GM19238 (cell line): ENCODE measurements around the gene ARHGEF40.

ENCODE experiments used
- DNase-seq: peaks from one replicate; pipeline ENCODE4 v3.0.0; 2011; ENCODE audit warnings: low spot score; ENCODE audit not compliant: insufficient read length

Gene ARHGEF40

GRCh38 chr14:21096978-21097635 lies 27.0 kb downstream of the ARHGEF40 start:
- no peak for DNase-seq

GRCh38 chr14:21097636-21098075 lies 27.6 kb downstream of the ARHGEF40 start:
- no peak for DNase-seq

GRCh38 chr14:21098076-21098891 lies 28.2 kb downstream of the ARHGEF40 start, which contains the start of gene ZNF219:
Gene ZNF219, minus strand, starts transcription at chr14:21098655. Its CDS starts 5,064 bp downstream, at chr14:21093591.
- DNase-seq = no peak

- DNase-seq = no peak
Measured at GRCh38 chr14:21098892-21099595, 28.9 kb downstream of the ARHGEF40 start.

DNA sequence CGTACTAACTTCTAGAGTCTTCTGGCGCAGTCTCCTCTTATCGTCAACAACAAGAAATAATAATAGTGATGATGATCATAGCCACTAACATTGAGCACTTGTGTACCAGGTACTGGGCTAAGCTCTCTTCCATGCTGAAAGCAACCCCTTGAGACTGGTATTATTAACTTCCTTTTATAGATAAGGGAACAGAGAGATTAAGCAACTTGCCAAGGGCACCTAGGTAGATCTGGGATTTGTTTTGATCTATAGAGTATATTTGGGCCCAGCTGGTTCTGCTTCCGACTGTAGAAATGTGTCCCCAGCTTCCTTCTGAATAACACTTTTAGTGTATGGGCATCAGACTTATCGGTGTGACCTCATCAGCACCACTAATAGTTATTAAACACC lies 29.5 kb downstream of the ARHGEF40 start:
- no peak for DNase-seq

- DNase-seq = no peak
Measured at GRCh38 chr14:21100931-21101330, 30.8 kb downstream of the ARHGEF40 start, which contains the start of gene TMEM253. Gene TMEM253, plus strand, starts transcription at chr14:21101066. Its CDS starts 278 bp downstream, at chr14:21101344.

GRCh38 chr14:21101802-21102413 lies 31.8 kb downstream of the ARHGEF40 start:
- no peak for DNase-seq

DNA sequence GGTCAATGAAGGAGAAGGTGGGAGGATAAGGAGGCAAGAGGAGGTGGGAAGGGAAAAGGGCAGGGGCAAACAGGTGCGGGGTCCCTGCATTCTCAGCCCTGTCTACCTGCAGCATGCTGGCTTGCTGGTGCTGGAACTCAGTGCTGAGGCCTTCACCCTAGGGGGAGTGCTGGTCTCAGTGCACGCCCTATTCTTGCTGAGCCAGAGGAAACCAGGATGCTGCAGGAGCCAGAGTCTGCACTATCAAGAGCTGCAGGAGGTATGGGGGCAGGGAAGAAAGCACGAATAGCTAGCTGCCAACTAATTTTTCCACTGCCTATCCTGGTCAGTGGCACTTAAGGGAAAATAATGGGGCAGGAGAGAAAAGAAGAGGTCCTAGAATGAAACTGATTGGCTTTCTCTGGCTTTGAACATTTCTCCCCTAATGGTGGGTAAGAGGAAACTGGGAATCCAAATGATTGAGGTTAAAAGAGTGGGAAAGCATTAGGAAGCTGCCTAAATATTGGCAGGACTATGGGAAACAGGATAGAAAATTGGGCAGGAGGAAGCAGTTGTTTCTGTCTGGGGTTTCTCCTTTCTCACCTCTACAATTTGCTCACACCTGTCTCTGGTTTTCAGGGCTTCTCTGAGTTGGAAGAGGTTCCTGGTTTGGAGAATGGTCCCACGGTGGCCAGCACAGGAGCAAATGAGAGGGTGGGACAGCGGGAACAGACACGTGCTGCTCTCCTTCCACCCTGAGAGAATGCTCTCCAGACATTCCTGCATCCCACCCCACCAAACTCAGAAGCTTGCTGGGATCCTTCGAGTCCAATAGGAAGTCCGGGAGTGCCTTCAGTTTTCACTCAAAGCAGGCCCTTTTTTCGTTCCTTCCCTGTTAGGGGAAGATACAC lies 32.7 kb downstream of the ARHGEF40 start:
- no peak for DNase-seq

GRCh38 chr14:21103411-21103709 lies 33.3 kb downstream of the ARHGEF40 start:
- DNase-seq = no peak

- DNase-seq = peak; percentile 97
Measured at GRCh38 chr14:21103710-21104447, 33.8 kb downstream of the ARHGEF40 start.

DNA sequence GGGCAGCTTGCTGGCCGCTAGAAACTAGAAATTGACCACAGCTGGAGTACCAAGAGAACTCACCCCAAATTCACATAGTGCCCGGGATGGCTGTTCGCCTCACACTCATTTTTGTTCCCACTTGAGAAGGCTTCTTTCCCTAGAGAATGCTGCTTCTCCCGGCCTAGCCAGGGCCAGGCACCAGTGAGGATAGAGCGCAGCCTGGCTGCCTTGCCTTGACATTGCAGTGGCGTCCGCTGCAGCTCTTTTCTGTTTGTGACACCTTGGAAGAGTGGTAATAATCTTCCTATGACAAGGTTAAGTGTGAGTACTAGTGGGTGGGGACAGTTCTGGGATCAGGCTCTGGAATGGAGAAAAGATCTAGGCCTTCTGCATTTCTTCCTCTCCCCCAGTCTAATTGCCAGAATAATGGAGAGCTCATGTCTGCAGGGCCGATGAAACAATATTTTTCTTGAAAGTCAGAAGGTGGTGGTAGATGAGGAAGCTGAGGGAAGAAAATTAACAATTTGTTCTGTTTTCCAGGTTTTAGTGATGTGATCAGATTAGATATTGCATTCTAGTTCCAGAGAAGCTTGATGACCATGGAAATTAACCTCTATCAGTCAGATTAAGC lies 34.5 kb downstream of the ARHGEF40 start:
- DNase-seq = no peak

GRCh38 chr14:21105095-21105494 lies 35.0 kb downstream of the ARHGEF40 start:
- DNase-seq = no peak

- DNase-seq = no peak
Measured at GRCh38 chr14:21106176-21106497, 36.0 kb downstream of the ARHGEF40 start.

DNA sequence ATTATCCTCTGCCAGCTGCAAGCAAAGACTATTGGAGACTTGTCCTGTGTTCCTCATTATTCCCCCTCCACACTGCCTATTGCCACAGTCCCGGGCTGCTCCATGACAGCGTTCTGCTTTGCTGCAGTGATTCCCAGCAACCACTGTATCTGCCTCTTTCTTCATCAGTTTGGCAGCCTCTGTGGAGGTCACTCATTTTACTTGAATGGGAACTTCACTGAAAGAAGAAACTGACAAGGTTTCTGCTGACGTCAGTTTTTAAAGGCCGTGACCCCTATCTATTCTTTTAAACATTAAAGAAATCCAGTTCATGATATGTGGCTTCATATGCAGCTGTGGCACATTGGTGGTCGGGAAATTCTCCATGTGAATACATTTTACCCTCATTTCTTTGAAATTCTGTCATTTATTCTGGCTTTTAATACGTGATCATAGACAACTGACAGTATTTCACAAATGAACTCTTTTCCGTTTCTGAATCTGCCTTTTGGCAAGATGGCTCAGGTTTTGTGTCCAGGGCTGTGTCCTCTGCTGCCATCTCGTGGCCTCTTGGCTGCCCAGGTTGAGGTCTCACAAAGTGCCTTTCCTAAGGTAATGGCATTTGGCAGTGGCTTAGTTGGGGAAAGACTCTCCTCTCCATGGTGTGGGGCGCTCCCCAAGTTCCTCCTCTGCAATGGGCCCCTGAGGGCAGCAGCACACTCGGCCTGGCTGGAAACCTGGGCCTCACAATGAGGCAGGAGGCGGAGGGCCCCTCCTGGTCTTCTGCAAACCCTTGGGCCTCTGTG lies 36.6 kb downstream of the ARHGEF40 start:
- DNase-seq = no peak

GRCh38 chr14:21107283-21107800 lies 37.2 kb downstream of the ARHGEF40 start:
- no peak for DNase-seq

- no peak for DNase-seq
Measured at GRCh38 chr14:21108791-21109190, 38.7 kb downstream of the ARHGEF40 start.

DNA sequence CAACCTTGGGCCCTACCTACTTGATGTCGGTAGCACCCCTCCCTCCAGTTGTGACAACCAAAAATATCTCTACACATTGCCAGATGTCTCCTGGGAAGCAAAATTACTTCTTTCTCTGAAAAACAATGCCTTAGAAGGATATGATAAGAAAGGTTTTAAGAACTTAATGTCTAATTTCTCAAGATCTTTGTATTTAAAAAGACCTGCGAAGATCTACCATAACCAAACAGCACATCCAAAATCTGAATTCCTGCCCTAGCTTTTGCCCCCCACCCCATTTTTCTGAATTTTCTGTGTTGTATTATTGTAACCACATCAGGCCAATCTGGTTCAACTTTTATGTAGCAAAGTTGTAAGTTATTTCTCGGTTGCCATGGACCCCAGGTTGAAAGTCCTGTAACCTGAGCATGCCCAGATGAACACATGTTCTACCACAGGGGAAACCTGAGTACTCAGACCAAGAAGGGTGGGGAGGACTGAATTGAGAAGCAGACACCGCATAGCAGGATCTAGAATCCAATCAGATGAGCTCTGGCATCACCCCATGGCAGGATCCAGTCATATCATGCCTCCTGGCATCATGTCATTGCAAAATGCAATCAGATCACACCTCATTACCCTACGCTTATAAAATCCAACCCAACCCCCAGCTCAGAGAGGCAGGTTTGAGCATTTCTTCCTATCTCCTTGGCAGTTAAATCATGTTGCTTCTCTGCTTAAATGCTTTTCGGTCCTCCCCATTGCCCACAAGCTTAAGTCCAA lies 39.5 kb downstream of the ARHGEF40 start:
- DNase-seq = no peak

- no peak for DNase-seq
Measured at GRCh38 chr14:21112255-21112654, 42.2 kb downstream of the ARHGEF40 start.
